Fibroblast of skin of scalp (primary cell): ENCODE measurements around the gene SEM1.
A peak's percentile ranks its signal among the peaks of the same experiment; 100 is the strongest.
"Not testable (repeated sequence)": the region's sequence is repeated elsewhere in the genome, so short reads cannot be mapped to it uniquely, and the experiment has no call there.

Experiments
- DNase-seq: peaks from one replicate; pipeline ENCODE4 v3.0.0-alpha.2; 2013

SEM1 gene

GRCh38 chr7:96701258-96701657, 8.4 kb downstream of the SEM1 start:
- no peak for DNase-seq

GRCh38 chr7:96700516-96700915, 9.1 kb downstream of the SEM1 start:
- no peak for DNase-seq

GRCh38 chr7:96699219-96699871, 10.3 kb downstream of the SEM1 start:
- no peak for DNase-seq

GRCh38 chr7:96698449-96698848, 11.2 kb downstream of the SEM1 start:
- not testable (repeated sequence) for DNase-seq

- no peak for DNase-seq
Measured at GRCh38 chr7:96697822-96698221, 11.8 kb downstream of the SEM1 start.

GRCh38 chr7:96695581-96695980, 14.1 kb downstream of the SEM1 start:
- DNase-seq: no peak

- no peak for DNase-seq
Measured at GRCh38 chr7:96694082-96694481, 15.6 kb downstream of the SEM1 start.

- no peak for DNase-seq
Measured at GRCh38 chr7:96691702-96692101, 17.9 kb downstream of the SEM1 start.

- DNase-seq: no peak
Measured at GRCh38 chr7:96689414-96689813, 20.2 kb downstream of the SEM1 start.

GRCh38 chr7:96686305-96686704, 23.3 kb downstream of the SEM1 start:
- peak; percentile 43 for DNase-seq

GRCh38 chr7:96685755-96686154, 23.9 kb downstream of the SEM1 start:
- no peak for DNase-seq

GRCh38 chr7:96685353-96685752, 24.3 kb downstream of the SEM1 start:
- DNase-seq: no peak

- DNase-seq: no peak
Measured at GRCh38 chr7:96679886-96680285, 29.8 kb downstream of the SEM1 start.

GRCh38 chr7:96676919-96677318, 32.7 kb downstream of the SEM1 start:
- no peak for DNase-seq

GRCh38 chr7:96675548-96675947, 34.1 kb downstream of the SEM1 start:
- no peak for DNase-seq

- DNase-seq: no peak
Measured at GRCh38 chr7:96674565-96674964, 35.1 kb downstream of the SEM1 start.

GRCh38 chr7:96671854-96672253, 37.8 kb downstream of the SEM1 start:
- no peak for DNase-seq

GRCh38 chr7:96670338-96671289, 39.0 kb downstream of the SEM1 start:
- no peak for DNase-seq

- DNase-seq: no peak
Measured at GRCh38 chr7:96669812-96670211, 39.8 kb downstream of the SEM1 start.

GRCh38 chr7:96667026-96667425, 42.6 kb downstream of the SEM1 start:
- no peak for DNase-seq

- no peak for DNase-seq
Measured at GRCh38 chr7:96665689-96666088, 44.0 kb downstream of the SEM1 start.

- DNase-seq: no peak
Measured at GRCh38 chr7:96664793-96665192, 44.9 kb downstream of the SEM1 start.

GRCh38 chr7:96663871-96664445, 45.7 kb downstream of the SEM1 start:
- no peak for DNase-seq

GRCh38 chr7:96663457-96663856, 46.2 kb downstream of the SEM1 start:
- DNase-seq: no peak
